Measurements from ENCODE around the gene CAPN9.

Gene CAPN9

GRCh38 chr1:230800891-230801840 is 54.0 kb downstream of the CAPN9 start:
- no peak for DNase-seq

- DNase-seq = no peak
Observed at GRCh38 chr1:230804396-230804795, 57.2 kb downstream of the CAPN9 start.

- DNase-seq = no peak
Observed at GRCh38 chr1:230806552-230806951, 59.4 kb downstream of the CAPN9 start.

GRCh38 chr1:230807029-230807428 is 59.8 kb downstream of the CAPN9 start:
- DNase-seq = no peak

GRCh38 chr1:230807561-230808280 is 60.5 kb downstream of the CAPN9 start:
- no peak for DNase-seq

DNA sequence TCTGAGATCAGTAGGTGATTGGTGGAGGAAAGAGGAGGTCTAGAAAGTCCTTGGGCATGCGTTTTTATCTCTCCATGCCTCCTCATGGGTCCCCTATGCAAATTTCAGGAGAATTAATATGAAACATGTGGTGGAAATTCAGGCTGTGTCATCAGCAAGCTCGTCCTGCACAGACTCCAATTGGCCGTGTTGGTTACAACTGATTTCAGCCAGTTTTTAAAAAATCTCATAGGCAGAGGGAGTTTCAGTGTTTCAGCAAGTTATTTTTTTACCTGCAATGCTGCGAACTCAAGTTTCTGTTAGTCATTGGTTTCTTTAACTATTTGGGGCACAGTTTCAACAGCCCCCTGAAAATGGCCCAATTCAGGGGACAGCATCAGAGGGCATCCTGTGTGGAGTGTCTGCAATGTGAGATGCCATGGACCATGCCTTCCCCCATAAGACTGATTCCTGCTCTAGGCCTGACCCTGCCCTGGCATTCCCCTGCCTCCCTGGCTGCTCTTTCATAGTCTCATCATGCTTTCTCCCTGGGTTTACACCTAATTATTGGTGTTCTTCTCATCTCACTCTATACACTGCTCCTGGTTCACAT is 61.2 kb downstream of the CAPN9 start:
- DNase-seq = no peak

GRCh38 chr1:230809256-230809990 is 62.2 kb downstream of the CAPN9 start:
- no peak for DNase-seq

GRCh38 chr1:230812568-230812967 is 65.4 kb downstream of the CAPN9 start:
- DNase-seq = no peak

- no peak for DNase-seq
Observed at GRCh38 chr1:230814949-230815692, 67.9 kb downstream of the CAPN9 start.

DNA sequence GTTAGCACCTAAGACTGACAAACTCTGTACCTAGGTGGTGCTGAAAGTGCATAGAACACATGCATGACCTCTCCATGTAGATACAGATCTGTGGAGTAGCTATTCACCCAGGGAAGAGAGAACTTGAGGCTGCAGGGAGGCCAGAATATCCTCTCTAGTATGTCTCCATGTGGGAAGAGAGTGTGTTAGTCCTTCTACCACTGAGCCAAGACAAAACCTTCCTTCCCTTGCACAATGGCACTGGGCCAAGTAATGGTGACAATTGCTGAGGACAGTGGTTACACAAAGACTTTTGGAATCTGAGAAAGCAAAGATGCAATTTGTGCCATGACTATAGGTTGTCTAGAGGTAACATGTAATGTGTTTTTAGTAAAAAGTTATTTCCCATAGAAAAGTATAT is 68.8 kb downstream of the CAPN9 start:
- DNase-seq = no peak

DNA sequence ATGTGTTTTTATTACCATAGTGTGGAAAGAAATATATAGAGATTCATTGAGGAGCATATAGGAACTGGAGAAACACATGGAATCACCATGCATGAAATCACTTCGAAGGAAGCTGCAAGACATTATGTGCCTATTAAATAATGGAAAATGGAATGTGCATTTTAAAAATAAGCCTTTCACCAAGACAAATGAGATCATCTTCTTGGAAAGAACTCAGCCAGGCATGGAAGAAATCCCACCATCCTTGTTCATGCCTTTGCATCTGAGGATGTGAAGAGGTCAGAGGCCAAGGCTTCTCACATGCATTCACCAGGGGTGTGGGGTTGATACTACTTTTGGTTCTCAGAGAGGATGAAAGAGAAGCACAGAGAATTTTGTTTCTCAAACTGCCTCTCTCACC is 71.2 kb downstream of the CAPN9 start:
- DNase-seq = no peak

- no peak for DNase-seq
Observed at GRCh38 chr1:230818901-230819300, 71.7 kb downstream of the CAPN9 start.

DNA sequence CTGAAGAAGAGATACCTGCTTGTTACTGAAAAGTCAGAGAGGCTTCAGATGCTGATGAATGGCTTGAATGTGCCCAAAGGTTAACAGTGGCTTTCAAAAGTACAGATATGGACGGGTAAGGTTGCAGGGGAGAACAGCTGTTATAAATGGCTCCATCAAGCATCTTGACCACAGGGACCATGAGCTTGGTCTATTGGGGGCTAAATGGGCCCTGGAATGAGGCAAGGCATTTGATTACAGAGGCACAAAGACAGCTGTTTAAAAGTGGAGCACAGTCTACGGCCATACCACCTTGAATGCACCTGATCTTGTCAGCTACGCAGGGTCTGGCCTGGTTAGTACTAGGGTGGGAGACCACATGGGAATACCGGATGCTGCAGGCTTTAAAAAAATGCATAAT is 72.8 kb downstream of the CAPN9 start:
- no peak for DNase-seq

DNA sequence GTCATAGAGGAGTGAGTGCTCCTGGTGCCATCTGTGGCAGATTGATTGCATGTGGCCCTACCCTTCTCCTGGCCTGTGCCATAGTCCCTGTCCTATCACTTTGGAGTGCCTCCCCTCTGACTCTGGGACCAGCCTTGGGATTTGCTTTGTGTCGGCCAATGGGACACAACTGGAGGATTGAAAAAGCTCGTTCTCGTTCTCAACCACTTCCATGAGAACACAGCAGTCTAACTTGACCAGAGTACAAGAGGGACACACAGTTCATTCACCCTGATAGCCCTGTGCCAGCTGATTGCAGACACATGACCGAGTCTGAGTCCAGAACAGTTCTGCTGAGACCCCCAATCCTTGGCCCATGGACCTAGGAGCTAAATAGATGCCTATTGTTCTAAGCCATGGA is 73.4 kb downstream of the CAPN9 start:
- no peak for DNase-seq

- DNase-seq = no peak
Observed at GRCh38 chr1:230821346-230821745, 74.2 kb downstream of the CAPN9 start.

GRCh38 chr1:230822092-230822581 is 74.9 kb downstream of the CAPN9 start:
- no peak for DNase-seq

DNA sequence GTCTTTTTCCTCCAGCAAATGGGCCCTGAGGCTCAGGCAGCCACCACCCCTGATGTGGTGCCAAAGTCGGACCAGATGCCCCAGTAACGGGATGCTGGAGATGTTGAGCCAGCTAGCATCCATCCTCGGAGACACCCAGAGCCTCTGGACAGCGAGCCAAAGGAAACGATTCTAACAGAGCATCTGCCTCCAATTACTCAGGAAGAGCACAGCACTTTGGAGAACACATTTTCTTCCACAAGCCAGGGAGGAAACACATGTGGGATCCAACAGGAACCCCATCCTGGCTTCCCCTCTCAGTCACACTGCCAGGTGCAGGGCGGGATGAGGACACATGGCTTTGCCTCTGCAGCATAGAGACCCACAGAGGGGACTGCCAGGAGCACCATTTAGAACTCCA is 76.2 kb downstream of the CAPN9 start:
- no peak for DNase-seq

DNA sequence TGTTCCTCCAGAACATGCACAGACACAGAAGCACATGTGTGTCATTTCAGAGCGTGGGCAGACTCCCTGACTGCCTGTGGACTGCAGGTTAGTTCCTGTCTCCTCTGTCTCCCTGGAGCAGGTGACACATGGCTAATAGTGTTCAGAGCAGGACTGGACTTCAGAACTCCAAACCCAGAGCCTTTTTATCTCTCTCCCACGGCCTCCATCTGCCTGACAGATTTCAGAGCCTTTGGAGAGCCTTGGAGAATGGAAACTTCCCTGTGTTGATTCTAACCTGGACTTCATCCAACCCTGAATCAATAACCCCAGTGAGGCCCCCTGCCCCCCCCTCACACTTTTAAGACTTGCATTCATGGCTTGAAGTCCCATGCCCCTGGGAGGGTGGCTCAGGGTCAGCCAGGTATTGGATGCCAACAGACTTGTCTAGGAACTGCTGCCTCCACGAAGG is 76.8 kb downstream of the CAPN9 start:
- DNase-seq = no peak

DNA sequence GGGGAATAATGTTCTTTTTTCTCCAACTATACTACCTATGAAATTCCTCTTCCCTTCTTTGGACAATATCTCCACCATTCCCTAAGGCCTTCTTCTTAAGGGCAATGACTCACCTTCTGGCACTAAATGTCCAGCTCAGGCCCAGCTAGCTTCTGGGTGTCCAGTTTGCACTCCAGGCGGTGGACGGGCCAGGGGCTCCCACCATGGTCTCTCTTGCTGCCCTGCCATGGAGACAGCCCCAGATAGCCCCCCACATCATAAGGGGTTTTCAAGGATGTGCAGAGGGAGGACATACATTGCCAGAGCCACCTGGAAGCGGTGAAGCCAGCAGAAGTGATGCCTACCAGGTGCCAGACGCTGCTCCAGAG is 77.3 kb downstream of the CAPN9 start:
- no peak for DNase-seq

GRCh38 chr1:230824919-230825721 is 77.9 kb downstream of the CAPN9 start:
- no peak for DNase-seq

DNA sequence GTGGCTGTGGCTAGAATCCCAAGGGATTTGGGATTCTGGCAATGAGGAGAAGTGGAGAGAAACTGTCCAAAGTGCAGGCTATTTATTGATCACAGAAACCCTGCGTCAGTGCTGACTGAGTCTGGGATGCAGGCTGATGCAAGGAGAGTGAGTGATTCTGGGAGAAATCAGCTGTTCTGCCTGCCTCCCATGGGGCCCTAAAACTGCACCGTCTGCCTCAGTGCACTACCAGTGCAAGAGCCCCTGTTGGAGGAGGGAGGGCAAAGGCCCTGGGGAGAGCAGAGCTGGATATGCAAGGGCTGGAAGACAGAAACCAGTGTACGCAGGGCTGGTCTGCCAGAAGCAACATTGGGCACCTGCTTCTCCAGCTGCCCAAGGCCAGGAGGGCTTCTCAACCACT is 78.6 kb downstream of the CAPN9 start:
- no peak for DNase-seq
